GM21526 (cell line): Measurements from ENCODE around the gene AFDN.

Source experiments
- ATAC-seq: cut with Tn5 transposase; IDR thresholded peaks from one replicate; pipeline ENCODE4 v1.9.1; 2021; ENCODE audit warnings: moderate library complexity; ENCODE audit not compliant: unreplicated experiment, low FRiP score

AFDN gene

DNA sequence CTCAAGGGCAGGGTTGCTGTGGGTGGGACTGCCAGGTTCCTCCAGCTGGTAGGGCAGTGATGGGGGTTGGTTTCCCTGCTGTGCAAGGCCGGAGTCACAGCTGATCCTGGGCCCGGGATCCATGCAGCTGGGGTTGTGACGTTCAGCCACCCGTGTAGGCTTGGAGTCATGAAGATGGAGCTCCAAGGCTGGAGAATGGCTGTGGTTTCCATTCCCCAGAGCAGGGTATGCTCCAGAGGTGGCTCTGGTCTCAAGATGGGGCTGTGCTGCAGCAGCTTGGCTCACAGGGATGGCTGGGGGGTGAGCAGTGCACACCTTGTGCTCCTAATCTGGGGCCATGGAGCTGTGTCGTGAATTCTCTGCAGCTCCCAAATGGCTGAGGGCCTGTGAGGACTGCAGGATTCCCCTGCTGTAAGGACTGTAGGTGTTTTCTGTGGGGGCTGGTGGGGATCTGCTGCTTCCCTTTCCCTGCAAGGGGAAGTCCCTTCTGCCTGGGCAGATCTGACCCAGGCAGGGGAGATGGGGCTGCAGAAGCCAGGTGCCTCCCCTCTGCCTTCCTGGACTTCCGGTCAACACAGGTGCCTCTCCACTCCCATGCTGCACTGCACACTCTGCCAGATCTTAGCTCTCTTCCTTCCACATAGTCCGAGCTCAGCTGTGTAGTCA is 186.7 kb downstream of the AFDN start:
- ATAC-seq = no peak

DNA sequence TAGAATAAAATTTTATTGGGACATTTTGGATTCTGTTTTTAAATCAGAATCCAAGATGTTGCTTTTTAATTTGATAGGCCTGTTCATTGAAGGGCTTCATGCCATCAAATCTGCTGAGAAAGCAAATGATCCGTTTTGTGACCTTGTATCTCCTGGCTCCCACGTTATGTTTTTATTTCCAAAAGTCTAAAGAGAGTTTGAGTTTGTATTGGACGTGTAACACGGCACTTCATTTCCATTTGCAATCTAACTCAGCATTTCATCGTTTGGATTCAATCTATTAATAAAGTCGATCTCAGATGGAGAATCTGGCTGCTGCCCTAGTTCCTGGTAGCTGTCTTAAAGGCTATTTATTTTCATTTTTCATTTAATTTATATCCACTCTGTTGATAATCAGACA is 187.7 kb downstream of the AFDN start:
- ATAC-seq = no peak

DNA sequence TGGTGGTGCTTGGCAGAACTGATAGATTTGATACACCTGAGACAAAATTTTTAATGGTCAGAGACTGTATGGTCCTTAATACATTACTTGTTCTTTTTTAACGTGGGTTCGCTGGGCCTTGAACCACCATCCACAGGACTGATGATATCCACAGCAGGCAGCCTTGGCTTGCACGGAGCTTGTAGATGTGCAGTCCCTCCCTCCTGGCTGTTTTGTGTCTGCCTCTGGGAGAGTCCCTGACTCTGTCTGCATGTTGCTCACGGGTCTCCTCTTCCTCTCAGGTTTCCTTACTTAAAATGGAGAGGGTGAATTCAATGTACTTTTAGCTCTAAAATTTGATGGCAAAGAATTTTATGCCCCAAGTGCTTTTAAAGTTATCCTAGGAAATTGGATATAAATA is 188.3 kb downstream of the AFDN start:
- ATAC-seq = no peak

- ATAC-seq = no peak
Measured at GRCh38 chr6:168015482-168016175, 188.9 kb downstream of the AFDN start.

DNA sequence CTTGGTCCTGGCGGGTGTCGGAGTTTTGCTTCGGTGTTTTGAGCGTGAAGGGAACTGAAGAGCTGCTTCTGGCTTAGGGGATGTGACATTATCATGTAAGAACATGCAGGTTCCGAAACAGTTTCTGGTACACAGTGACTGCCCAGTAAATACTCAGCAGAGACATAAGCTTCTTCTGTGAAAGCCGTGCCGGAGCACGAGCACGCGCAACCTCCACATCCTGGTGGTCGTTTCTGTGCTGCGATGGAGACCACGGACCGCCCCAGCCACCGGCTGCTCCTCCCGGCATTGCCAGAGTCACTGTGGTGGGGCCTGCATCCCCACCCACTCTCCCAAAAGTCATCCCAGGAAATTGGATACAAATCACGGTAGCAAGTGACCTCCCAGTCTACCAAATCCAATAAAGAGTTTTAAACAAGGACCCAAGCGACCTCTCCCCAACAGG is 189.5 kb downstream of the AFDN start:
- no peak for ATAC-seq

- no peak for ATAC-seq
Measured at GRCh38 chr6:168016721-168017525, 190.2 kb downstream of the AFDN start.

DNA sequence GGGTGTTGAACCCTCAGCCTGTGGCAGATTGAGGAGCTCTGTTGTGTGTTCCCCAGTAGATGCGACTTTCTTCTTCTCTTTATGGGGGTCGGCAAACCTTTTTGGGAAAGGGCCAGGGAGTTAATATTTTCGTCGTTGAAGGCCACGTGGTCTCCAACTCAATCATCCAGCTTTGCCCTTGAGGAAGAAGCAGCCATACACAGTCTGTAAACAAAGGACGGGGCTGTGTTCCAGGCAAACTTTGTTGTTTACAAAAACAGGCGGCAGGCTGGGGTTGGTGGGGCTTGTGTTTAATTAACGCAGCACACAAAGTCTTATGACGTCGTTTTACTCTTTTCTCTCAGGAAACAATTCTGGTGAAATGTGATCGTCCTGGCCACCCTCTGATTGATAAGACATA is 190.9 kb downstream of the AFDN start:
- no peak for ATAC-seq

DNA sequence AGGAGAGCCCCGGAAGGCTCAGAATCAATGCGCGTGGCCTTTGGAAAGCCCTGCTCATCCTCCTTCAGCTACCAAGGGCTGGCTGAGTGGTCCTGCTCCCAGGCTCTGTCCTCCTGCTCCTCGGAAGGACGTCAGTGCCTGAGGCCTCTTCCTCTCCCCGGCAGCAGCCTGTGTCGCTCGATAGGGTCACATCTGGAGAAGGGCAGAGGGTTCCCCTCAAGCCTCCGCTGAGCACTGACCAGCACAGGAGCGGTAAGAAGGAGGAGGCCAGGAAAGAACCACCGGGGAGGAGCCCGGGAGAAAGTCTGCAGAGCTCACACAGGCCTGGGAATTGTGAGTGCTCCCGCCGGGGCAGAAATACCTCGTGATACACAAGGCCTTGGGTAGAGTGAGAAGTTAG is 192.0 kb downstream of the AFDN start:
- no peak for ATAC-seq

- no peak for ATAC-seq
Measured at GRCh38 chr6:168020242-168020641, 193.5 kb downstream of the AFDN start.

- no peak for ATAC-seq
Measured at GRCh38 chr6:168021581-168021980, 194.9 kb downstream of the AFDN start.
